ENCODE data around the gene MFF. TPM values are rescaled to one million over a fixed set of nuclear protein-coding genes. Genes with fewer than 3 reads are reported as not detected.

The MFF gene
- total and polyA plus RNA-seq, 10 of the 15 experiments (the other 5 are each of a cell fraction or from before 2014, with no cell fraction given): 19.6 to 131 (median 106) TPM

DNA sequence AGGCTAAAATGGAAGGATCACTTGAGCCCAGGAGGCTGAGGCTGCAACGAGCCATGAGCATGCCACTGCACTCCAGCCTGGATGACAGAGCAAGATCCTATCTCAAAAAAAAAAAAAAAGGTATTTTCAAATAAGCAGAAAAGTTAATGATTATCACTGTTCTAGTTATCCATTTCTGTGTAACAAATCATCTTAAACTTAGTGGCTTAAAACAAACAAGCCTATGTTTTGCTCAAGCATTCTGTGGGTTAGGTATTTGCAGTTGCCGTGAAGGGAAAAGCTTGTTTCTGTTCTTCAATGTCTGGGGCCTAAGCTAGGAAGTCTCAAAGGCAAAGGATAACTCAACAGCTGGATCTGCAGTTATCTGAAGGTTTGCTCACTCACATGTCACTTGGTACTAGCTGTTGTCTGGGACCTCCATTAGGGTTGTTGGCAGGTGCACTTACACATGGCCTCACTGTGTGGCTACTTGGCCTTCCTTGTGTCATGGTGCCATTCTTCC, 14.1 kb downstream of the MFF start (continued):
- no peak for TF ChIP-seq BHLHE40 (IDR thresholded peaks at IDR 0.05; ENCODE audit: borderline replicate concordance in 1 of 2, low read depth in 2 of 2, low read length in 1 of 2)
- no peak for TF ChIP-seq MYB (IDR thresholded peaks at IDR 0.05; ENCODE audit: borderline replicate concordance, low read depth, low read length)
- TF ChIP-seq, protein P1, sequence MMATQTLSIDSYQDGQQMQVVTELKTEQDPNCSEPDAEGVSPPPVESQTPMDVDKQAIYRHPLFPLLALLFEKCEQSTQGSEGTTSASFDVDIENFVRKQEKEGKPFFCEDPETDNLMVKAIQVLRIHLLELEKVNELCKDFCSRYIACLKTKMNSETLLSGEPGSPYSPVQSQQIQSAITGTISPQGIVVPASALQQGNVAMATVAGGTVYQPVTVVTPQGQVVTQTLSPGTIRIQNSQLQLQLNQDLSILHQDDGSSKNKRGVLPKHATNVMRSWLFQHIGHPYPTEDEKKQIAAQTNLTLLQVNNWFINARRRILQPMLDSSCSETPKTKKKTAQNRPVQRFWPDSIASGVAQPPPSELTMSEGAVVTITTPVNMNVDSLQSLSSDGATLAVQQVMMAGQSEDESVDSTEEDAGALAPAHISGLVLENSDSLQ (IDR thresholded peaks at IDR 0.05): no peak
- TF ChIP-seq ZBED1 (IDR thresholded peaks at IDR 0.05; ENCODE audit: borderline replicate concordance): no peak
- no peak for TF ChIP-seq ETV6 (conservative IDR thresholded peaks at IDR 0.05 in 1 of 2, IDR thresholded peaks at IDR 0.05 in 1 of 2; ENCODE audit: borderline replicate concordance in 1 of 2, low read depth in 1 of 2)
- TF ChIP-seq IRF4 (IDR thresholded peaks at IDR 0.05; ENCODE audit: low read depth, low read length): no peak
- no peak for TF ChIP-seq POLR2AphosphoS5 (IDR thresholded peaks at IDR 0.05; ENCODE audit: low read length)
- TF ChIP-seq EED (IDR thresholded peaks at IDR 0.05; ENCODE audit: low read depth): no peak

DNA sequence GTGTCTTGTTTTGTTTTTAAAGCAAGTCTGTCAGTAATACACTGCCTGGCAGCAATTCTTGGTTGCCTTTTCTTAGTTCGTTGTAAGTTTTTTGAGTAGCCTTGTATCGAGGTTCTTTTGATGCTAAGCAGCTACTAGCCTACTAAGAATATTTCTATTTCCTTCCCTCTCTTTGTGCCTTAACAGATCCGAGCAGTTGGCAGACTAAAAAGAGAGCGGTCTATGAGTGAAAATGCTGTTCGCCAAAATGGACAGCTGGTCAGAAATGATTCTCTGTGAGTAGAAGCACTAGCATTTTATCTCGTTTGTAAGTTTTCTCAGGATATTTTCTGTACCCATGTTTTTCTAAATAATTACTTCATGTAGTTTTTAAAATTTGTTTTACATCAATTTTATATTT, 15.1 kb downstream of the MFF start:
- intact Hi-C loops (cut with micrococcal nuclease; ENCODE audit: unreplicated experiment) (no loop called here), in situ Hi-C loops (cut with MboI) (no loop called here)
- ATAC-seq (no peak), DNase-seq (ENCODE audit: low read depth, low spot score) (no peak), FAIRE-seq (no peak)
- Histone ChIP-seq H3K36me3 (ENCODE audit: control insufficient read depth in 2 of 2, insufficient read depth in 2 of 2, low read length in 1 of 2) (peaks cover 0 to 14% of the 10 kb centered on the region in 2 experiments; a peak in 3 of 4 replicates), H3K4me2 (ENCODE audit: control insufficient read depth, insufficient read depth) (no peak overlapping the region), H3K27ac (ENCODE audit: control insufficient read depth, insufficient read depth) (no peak overlapping the region), H3K4me3 (no peak overlapping the region), H3K27me3 (replicated peaks in 1 of 2; ENCODE audit: control insufficient read depth in 2 of 2, insufficient read depth in 2 of 2, low read length in 1 of 2) (no peaks in the 10 kb centered on the region), H3K4me1 (ENCODE audit: control insufficient read depth, insufficient read depth, low read length) (no peaks in the 10 kb centered on the region), H4K20me1 (ENCODE audit: control insufficient read depth, insufficient read depth) (no peaks in the 10 kb centered on the region), H2AFZ (ENCODE audit: control insufficient read depth, low read depth, low read length) (no peak overlapping the region), H3K9ac (ENCODE audit: control insufficient read depth, insufficient read depth, low read length) (no peak overlapping the region), H3K9me3 (replicated peaks; ENCODE audit: control insufficient read depth, insufficient read depth, low read length) (no peaks in the 10 kb centered on the region), H3K79me2 (ENCODE audit: control insufficient read depth, insufficient read depth, low read length) (no peaks in the 10 kb centered on the region; the same call in 1 of the 2 replicates)
- BruUV-seq (replicated peaks): no TSS peak
- ChIA-PET CTCF (interaction anchor here (1.0 to 1.8 kb wide), 4 partner anchors 8 to 101 kb away, joined by 3 to 6 read pairs (median 4); no protein-coding TSS in a partner anchor), SMC1A (ENCODE audit: uncharacterized antibody, unreplicated experiment) (no interaction called here), RAD21 (ENCODE audit: unreplicated experiment) (no interaction called here), POLR2A (no interaction called here)
- WGBS (ENCODE audit: insufficient coverage, insufficient replicate concordance, low lambda C conversion rate, missing lambda C conversion rate): 81% methylated on average over 6 of the region's 6 CpGs
- TF ChIP-seq ZNF24 (IDR thresholded peaks at IDR 0.05): no peak
- TF ChIP-seq SUPT20H (IDR thresholded peaks at IDR 0.05; ENCODE audit: borderline replicate concordance, control insufficient read depth, low read depth, low read length): no peak
- TF ChIP-seq LARP7 (IDR thresholded peaks at IDR 0.05): no peak
- no peak for TF ChIP-seq TCF7 (IDR thresholded peaks at IDR 0.05; ENCODE audit: borderline replicate concordance)
- TF ChIP-seq MEF2B (IDR thresholded peaks at IDR 0.05; ENCODE audit: partially characterized antibody, poor library complexity, severe bottlenecking): no peak
- TF ChIP-seq, protein P2, sequence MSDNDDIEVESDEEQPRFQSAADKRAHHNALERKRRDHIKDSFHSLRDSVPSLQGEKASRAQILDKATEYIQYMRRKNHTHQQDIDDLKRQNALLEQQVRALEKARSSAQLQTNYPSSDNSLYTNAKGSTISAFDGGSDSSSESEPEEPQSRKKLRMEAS (IDR thresholded peaks at IDR 0.05; ENCODE audit: low read depth, low read length): no peak
- TF ChIP-seq, protein P3, sequence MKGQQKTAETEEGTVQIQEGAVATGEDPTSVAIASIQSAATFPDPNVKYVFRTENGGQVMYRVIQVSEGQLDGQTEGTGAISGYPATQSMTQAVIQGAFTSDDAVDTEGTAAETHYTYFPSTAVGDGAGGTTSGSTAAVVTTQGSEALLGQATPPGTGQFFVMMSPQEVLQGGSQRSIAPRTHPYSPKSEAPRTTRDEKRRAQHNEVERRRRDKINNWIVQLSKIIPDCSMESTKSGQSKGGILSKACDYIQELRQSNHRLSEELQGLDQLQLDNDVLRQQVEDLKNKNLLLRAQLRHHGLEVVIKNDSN (IDR thresholded peaks at IDR 0.05; ENCODE audit: borderline replicate concordance, extremely low read length, insufficient read depth, low read depth, low read length): no peak
- TF ChIP-seq, protein P4, sequence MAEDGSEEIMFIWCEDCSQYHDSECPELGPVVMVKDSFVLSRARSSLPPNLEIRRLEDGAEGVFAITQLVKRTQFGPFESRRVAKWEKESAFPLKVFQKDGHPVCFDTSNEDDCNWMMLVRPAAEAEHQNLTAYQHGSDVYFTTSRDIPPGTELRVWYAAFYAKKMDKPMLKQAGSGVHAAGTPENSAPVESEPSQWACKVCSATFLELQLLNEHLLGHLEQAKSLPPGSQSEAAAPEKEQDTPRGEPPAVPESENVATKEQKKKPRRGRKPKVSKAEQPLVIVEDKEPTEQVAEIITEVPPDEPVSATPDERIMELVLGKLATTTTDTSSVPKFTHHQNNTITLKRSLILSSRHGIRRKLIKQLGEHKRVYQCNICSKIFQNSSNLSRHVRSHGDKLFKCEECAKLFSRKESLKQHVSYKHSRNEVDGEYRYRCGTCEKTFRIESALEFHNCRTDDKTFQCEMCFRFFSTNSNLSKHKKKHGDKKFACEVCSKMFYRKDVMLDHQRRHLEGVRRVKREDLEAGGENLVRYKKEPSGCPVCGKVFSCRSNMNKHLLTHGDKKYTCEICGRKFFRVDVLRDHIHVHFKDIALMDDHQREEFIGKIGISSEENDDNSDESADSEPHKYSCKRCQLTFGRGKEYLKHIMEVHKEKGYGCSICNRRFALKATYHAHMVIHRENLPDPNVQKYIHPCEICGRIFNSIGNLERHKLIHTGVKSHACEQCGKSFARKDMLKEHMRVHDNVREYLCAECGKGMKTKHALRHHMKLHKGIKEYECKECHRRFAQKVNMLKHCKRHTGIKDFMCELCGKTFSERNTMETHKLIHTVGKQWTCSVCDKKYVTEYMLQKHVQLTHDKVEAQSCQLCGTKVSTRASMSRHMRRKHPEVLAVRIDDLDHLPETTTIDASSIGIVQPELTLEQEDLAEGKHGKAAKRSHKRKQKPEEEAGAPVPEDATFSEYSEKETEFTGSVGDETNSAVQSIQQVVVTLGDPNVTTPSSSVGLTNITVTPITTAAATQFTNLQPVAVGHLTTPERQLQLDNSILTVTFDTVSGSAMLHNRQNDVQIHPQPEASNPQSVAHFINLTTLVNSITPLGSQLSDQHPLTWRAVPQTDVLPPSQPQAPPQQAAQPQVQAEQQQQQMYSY (CRISPR knock-in tag; IDR thresholded peaks at IDR 0.05): no peak
- TF ChIP-seq KLF5 (IDR thresholded peaks at IDR 0.05; ENCODE audit: partially characterized antibody): no peak
- TF ChIP-seq SPI1 (IDR thresholded peaks at IDR 0.05; ENCODE audit: borderline replicate concordance, insufficient read depth, low read depth, low read length): no peak
